ENCODE data around the gene PRODH2. TPM values are rescaled to one million over a fixed set of nuclear protein-coding genes. Genes with fewer than 3 reads are reported as not detected.

The PRODH2 gene
- total and polyA plus RNA-seq, 10 of the 15 experiments (the other 5 are each of a cell fraction or from before 2014, with no cell fraction given) = 0.07 TPM; not detected in 9

DNA sequence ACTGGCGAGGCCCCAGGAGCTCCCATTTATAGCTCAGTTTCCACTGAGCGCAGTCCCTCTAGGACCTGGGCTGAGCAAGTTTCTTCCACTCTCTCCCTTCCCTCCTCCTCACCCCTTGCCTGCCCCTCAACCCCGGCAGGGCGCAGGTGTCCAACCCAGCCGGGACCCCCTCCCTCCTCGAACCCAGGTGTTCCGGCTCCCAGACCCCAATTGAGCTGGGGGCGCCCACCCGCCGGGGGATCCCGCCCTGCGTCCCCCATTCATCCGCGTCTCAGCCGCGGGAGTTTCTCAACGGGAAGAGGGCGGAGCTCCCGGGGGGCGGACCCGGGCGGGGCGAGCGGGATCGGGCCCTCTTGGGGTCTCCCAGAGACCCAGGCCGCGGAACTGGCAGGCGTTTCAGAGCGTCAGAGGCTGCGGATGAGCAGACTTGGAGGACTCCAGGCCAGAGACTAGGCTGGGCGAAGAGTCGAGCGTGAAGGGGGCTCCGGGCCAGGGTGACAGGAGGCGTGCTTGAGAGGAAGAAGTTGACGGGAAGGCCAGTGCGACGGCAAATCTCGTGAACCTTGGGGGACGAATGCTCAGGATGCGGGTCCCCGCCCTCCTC, 44.0 kb upstream of the PRODH2 start, which contains the start of gene KIRREL2:
TSS of gene KIRREL2 (plus strand) at position 366 of the 604 bp plus-strand sequence. CDS start at position 575, 209 bp downstream.
- no peak for FAIRE-seq
- no TSS peak for BruUV-seq (replicated peaks)
- TF ChIP-seq MXI1 (IDR thresholded peaks at IDR 0.05; ENCODE audit: low read depth, low read length) = no peak
- no peak for TF ChIP-seq ASH2L (IDR thresholded peaks at IDR 0.05; ENCODE audit: borderline replicate concordance, low read depth)
- TF ChIP-seq YY1 (IDR thresholded peaks at IDR 0.05; ENCODE audit: low read depth, low read length) = no peak
- TF ChIP-seq, protein P1, sequence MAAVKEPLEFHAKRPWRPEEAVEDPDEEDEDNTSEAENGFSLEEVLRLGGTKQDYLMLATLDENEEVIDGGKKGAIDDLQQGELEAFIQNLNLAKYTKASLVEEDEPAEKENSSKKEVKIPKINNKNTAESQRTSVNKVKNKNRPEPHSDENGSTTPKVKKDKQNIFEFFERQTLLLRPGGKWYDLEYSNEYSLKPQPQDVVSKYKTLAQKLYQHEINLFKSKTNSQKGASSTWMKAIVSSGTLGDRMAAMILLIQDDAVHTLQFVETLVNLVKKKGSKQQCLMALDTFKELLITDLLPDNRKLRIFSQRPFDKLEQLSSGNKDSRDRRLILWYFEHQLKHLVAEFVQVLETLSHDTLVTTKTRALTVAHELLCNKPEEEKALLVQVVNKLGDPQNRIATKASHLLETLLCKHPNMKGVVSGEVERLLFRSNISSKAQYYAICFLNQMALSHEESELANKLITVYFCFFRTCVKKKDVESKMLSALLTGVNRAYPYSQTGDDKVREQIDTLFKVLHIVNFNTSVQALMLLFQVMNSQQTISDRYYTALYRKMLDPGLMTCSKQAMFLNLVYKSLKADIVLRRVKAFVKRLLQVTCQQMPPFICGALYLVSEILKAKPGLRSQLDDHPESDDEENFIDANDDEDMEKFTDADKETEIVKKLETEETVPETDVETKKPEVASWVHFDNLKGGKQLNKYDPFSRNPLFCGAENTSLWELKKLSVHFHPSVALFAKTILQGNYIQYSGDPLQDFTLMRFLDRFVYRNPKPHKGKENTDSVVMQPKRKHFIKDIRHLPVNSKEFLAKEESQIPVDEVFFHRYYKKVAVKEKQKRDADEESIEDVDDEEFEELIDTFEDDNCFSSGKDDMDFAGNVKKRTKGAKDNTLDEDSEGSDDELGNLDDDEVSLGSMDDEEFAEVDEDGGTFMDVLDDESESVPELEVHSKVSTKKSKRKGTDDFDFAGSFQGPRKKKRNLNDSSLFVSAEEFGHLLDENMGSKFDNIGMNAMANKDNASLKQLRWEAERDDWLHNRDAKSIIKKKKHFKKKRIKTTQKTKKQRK (IDR thresholded peaks at IDR 0.05; ENCODE audit: low read depth, low read length) = no peak
- TF ChIP-seq CTCF (IDR thresholded peaks at IDR 0.05 in 2 of 3, conservative IDR thresholded peaks at IDR 0.05 in 1 of 3; ENCODE audit: control insufficient read depth in 2 of 3, extremely low read depth in 1 of 3, insufficient read depth in 1 of 3, low read depth in 3 of 3, low read length in 3 of 3) = no peak
- no peak for TF ChIP-seq PML (IDR thresholded peaks at IDR 0.05; ENCODE audit: low read length)
- TF ChIP-seq ESRRA (IDR thresholded peaks at IDR 0.05; ENCODE audit: low read length) = no peak
- no peak for TF ChIP-seq NR2C1 (IDR thresholded peaks at IDR 0.05)
- TF ChIP-seq, protein P2, sequence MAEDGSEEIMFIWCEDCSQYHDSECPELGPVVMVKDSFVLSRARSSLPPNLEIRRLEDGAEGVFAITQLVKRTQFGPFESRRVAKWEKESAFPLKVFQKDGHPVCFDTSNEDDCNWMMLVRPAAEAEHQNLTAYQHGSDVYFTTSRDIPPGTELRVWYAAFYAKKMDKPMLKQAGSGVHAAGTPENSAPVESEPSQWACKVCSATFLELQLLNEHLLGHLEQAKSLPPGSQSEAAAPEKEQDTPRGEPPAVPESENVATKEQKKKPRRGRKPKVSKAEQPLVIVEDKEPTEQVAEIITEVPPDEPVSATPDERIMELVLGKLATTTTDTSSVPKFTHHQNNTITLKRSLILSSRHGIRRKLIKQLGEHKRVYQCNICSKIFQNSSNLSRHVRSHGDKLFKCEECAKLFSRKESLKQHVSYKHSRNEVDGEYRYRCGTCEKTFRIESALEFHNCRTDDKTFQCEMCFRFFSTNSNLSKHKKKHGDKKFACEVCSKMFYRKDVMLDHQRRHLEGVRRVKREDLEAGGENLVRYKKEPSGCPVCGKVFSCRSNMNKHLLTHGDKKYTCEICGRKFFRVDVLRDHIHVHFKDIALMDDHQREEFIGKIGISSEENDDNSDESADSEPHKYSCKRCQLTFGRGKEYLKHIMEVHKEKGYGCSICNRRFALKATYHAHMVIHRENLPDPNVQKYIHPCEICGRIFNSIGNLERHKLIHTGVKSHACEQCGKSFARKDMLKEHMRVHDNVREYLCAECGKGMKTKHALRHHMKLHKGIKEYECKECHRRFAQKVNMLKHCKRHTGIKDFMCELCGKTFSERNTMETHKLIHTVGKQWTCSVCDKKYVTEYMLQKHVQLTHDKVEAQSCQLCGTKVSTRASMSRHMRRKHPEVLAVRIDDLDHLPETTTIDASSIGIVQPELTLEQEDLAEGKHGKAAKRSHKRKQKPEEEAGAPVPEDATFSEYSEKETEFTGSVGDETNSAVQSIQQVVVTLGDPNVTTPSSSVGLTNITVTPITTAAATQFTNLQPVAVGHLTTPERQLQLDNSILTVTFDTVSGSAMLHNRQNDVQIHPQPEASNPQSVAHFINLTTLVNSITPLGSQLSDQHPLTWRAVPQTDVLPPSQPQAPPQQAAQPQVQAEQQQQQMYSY (CRISPR knock-in tag; IDR thresholded peaks at IDR 0.05) = no peak
- no peak for TF ChIP-seq TCF7 (IDR thresholded peaks at IDR 0.05; ENCODE audit: borderline replicate concordance)
- no peak for TF ChIP-seq SREBF2 (IDR thresholded peaks at IDR 0.05; ENCODE audit: low read length)
- no peak for TF ChIP-seq NRF1 (conservative IDR thresholded peaks at IDR 0.05; ENCODE audit: low read depth, low read length)
- no peak for TF ChIP-seq JUND (IDR thresholded peaks at IDR 0.05; ENCODE audit: low read depth, low read length)
- TF ChIP-seq ZBED1 (IDR thresholded peaks at IDR 0.05; ENCODE audit: borderline replicate concordance) = no peak
- no peak for TF ChIP-seq NFXL1 (IDR thresholded peaks at IDR 0.05; ENCODE audit: borderline replicate concordance)
- TF ChIP-seq KAT2A (conservative IDR thresholded peaks at IDR 0.05; ENCODE audit: control insufficient read depth, low read depth, low read length) = no peak
- Histone ChIP-seq H3K4me2 (ENCODE audit: control insufficient read depth, insufficient read depth) (peak within 1 kb of the TSS; percentile 90), H3K27me3 (replicated peaks in 1 of 2; ENCODE audit: control insufficient read depth in 2 of 2, insufficient read depth in 2 of 2, low read length in 1 of 2) (peaks cover 14 to 16% of the 10 kb centered on the region in 2 experiments; a peak in 3 of 4 replicates), H3K9me3 (replicated peaks; ENCODE audit: control insufficient read depth, insufficient read depth, low read length) (no peaks in the 10 kb centered on the region), H3K4me3 (peak within 1 kb of the TSS; percentile 68), H4K20me1 (ENCODE audit: control insufficient read depth, insufficient read depth) (no peaks in the 10 kb centered on the region), H3K4me1 (ENCODE audit: control insufficient read depth, insufficient read depth, low read length) (peaks cover 3% of the 10 kb centered on the region; the same call in 1 of the 2 replicates), H3K9ac (ENCODE audit: control insufficient read depth, insufficient read depth, low read length) (no peak within 1 kb of the TSS; the same call in 1 of the 2 replicates), H2AFZ (ENCODE audit: control insufficient read depth, low read depth, low read length) (peak within 1 kb of the TSS; percentile 72), H3K79me2 (ENCODE audit: control insufficient read depth, insufficient read depth, low read length) (no peaks in the 10 kb centered on the region), H3K27ac (ENCODE audit: control insufficient read depth, insufficient read depth) (no peak within 1 kb of the TSS), H3K36me3 (ENCODE audit: control insufficient read depth in 2 of 2, insufficient read depth in 2 of 2, low read length in 1 of 2) (no peaks in the 10 kb centered on the region)
- ChIA-PET POLR2A (no interaction called here), SMC1A (ENCODE audit: uncharacterized antibody, unreplicated experiment) (no interaction called here), CTCF (no interaction called here), RAD21 (ENCODE audit: unreplicated experiment) (no interaction called here)
- WGBS (ENCODE audit: insufficient coverage, insufficient replicate concordance, low lambda C conversion rate, missing lambda C conversion rate) = 2% methylated on average over 26 of the region's 42 CpGs
- intact Hi-C loops (cut with micrococcal nuclease; ENCODE audit: unreplicated experiment) (no loop called here), in situ Hi-C loops (cut with MboI) (no loop called here)
- ATAC-seq = peak; percentile 59
- DNase-seq (ENCODE audit: low read depth, low spot score) = no peak
